Measurements from ENCODE around the gene SLAMF6. TPM values are rescaled to one million over a fixed set of nuclear protein-coding genes. Genes with fewer than 3 reads are reported as not detected.

SLAMF6 gene
- total RNA-seq (10 to 100 TPM; 56.4 to 59.1 TPM), polyA plus RNA-seq (100 to 1,000 TPM in 1 of 2 donors, 10 to 100 TPM in 1; 96.8 to 105 TPM)

DNA sequence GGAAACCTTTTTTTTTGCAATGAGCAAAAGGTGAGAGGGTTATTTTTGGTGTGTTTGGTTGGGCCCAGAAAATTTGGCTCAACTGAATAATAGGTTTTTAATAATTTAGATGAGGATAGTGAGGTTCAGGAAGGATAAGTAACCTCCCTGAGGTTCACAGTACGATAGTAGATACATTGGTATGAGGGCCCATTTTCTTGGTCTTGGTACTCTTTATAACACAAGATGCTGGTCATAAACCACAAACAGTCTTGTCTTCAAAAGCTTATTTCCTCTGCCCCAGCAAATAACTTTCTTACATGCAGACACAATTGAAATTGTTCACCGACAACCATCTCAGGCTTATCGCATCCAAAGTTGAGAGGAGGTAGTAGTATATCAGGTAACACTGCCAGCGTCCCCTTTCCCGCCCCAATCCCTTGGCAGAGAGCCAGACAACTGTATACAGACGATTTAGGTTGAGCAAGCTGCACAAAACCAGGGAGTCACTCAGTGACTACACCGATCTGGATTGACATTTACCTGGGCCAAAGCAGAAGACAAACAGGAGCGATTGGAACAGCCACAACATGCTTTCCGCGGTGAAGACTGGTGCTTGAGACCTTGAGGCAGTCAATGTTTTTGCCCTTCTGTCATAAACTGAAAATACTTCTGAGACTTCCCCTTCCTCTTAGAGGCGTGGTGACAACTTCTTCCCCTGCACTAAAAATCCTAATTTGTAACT, at the start of gene SLAMF6:
TSS of gene SLAMF6 (minus strand) at position 634 of the 724 bp plus-strand sequence. CDS start at position 571, 63 bp downstream.
- peak; percentile 58 to 63 (median 59) for DNase-seq
- peaks cover 50% of the 10 kb centered on the region for H3K4me1 ChIP-seq (ENCODE audit: insufficient read depth, low read length)
- H3K36me3 ChIP-seq (ENCODE audit: insufficient read depth, low read length): no peaks in the 10 kb centered on the region
- no peaks in the 10 kb centered on the region for H3K27me3 ChIP-seq (ENCODE audit: insufficient read depth, low read length)
- intact Hi-C loops (cut with micrococcal nuclease): loop anchor here (1.0 to 10.0 kb wide), 3 partner anchors 18 to 178 kb away; partner anchors contain the start of genes COPA and NCSTN
- Mint-ChIP-seq H3K4me1 (peaks cover 53 to 76% (median 67%) of the 10 kb centered on the region in 4 donors), H3K4me3 (peak within 1 kb of the TSS; percentile 91 to 98 (median 95)), H3K27me3 (no peaks in the 10 kb centered on the region), H3K36me3 (peaks cover 22 to 25% of the 10 kb centered on the region in 2 donors), H3K27ac (peak within 1 kb of the TSS; percentile 89 to 98 (median 95)), H3K9me3 (peaks cover 2 to 27% (median 24%) of the 10 kb centered on the region in 8 donors)
- peak within 1 kb of the TSS; percentile 69 to 71 for H3K4me3 ChIP-seq (ENCODE audit: low read length in 2 of 2)
- no peaks in the 10 kb centered on the region for H3K9me3 ChIP-seq (ENCODE audit: control insufficient read depth in 1 of 2, low read length in 2 of 2)
- CTCF ChIA-PET (ENCODE audit: partially characterized antibody): interaction anchor here (0.9 to 3.6 kb wide), 18 partner anchors 12 to 255 kb away, joined by 3 to 14 read pairs (median 4); no protein-coding TSS in a partner anchor
- POLR2A ChIA-PET (ENCODE audit: partially characterized antibody): interaction anchor here (0.6 to 4.3 kb wide), 38 partner anchors 9 to 283 kb away, joined by 3 to 46 read pairs (median 4); partner anchors contain the start of genes CD48, CD84, COPA and NCSTN
- H3K27ac ChIP-seq (ENCODE audit: low read depth, low read length): peak within 1 kb of the TSS; percentile 60

DNA sequence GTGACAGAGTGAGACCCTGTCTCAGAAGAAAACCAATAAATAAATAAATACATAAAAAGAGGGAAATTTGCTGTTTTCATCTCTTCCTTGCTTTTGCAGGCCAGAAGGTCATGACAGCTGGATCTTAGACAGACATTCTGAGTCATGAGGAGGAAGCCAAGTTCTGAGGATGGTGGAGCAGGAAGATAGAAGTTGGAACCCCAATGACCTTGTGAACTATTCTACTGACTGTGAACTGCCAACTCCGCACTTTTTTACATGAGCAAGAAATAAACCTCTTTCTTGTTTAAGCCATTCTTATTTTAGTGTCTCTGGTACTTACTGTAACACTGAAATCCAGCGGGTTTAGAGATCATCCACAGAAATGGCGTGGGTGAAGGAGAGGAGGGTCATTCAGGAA, 47.8 kb upstream of the SLAMF6 start:
- peaks cover 100% of the 10 kb centered on the region for H3K4me1 ChIP-seq (ENCODE audit: insufficient read depth, low read length)
- Mint-ChIP-seq H3K27me3 (no peaks in the 10 kb centered on the region), H3K4me1 (peaks cover 80 to 98% (median 88%) of the 10 kb centered on the region in 4 donors), H3K27ac (peak overlapping the region; percentile 79 to 97 (median 94)), H3K4me3 (peak overlapping the region in 7 of 8 donors; percentile 9 to 71 (median 41)), H3K36me3 (peaks cover 32 to 38% of the 10 kb centered on the region in 2 donors), H3K9me3 (peaks cover 0 to 3% (median 0%) of the 10 kb centered on the region in 8 donors)
- no peaks in the 10 kb centered on the region for H3K36me3 ChIP-seq (ENCODE audit: insufficient read depth, low read length)
- POLR2A ChIA-PET (ENCODE audit: partially characterized antibody): interaction anchor here (1.0 to 18.0 kb wide), 4 partner anchors 8 to 137 kb away, joined by 3 to 639 read pairs (median 14); partner anchors contain the start of gene CD84
- H3K27ac ChIP-seq (ENCODE audit: low read depth, low read length): no peak overlapping the region
- DNase-seq: no peak
- H3K9me3 ChIP-seq (ENCODE audit: control insufficient read depth in 1 of 2, low read length in 2 of 2): no peaks in the 10 kb centered on the region
- H3K27me3 ChIP-seq (ENCODE audit: insufficient read depth, low read length): no peaks in the 10 kb centered on the region
- no peak overlapping the region for H3K4me3 ChIP-seq (ENCODE audit: low read length in 2 of 2)
- CTCF ChIA-PET (ENCODE audit: partially characterized antibody): interaction anchor here (1.3 kb wide), 1 partner anchor 13 kb away, joined by 3 read pairs; no protein-coding TSS in a partner anchor
- intact Hi-C loops (cut with micrococcal nuclease): no loop called here

DNA sequence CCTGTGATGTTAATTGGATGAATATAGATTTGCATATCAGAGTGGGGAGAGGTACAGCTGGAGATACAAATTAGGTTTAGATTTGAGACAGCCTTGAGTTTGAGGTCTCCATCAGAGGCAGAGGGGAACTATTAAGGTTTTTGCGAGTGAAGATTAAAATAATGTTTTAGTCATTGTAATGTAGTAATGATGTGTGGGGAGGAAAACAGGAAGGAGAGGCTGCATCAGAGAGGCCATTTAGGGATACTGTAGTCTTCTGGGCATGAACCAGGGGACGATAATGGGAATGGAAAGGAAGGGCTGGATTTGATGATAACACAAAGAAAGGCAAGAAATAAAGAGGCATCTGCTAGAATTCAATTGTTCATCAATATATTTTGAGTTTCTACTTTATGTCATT, 46.8 kb upstream of the SLAMF6 start:
- H3K27ac ChIP-seq (ENCODE audit: low read depth, low read length): no peak overlapping the region
- no peak for DNase-seq

DNA sequence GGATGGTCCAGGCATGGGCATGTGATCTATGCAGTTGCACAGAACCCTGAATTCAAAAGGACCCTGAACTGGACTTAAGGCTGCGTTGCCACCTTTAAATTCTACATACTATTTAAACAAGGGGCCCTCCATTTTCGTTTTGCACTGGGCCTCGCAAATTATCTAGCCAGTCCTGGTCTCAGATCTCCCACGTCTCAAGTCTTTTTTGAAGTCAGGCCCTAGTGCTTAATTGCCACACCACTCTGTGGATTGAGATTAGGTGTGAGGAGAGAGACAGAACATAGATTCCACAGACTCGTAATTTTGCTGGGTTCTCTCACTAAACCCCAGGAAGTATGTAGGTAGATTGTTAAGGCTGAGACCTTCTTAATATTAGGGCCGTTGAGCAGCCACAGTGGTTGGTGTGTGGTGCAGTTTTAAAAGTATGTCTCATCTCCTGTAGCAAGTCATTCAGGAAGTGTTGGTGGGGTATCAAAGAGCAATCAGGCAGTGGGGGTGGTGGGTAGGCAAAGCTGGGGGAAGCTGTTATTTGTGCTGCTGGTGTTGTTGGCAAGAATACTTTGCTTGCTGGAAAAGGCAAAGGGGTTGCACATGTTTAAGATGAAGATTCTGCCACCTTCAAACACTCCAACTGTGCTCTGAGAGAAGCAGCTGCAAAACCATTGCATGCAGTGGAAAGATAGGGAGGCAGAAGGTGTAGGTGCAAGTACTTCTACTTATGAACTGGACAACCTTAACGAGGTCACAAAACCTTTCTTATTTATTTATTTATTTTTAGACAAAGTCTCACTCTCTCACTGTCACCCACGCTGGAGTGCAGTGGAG, 45.0 kb upstream of the SLAMF6 start:
- Histone ChIP-seq H3K36me3 (ENCODE audit: insufficient read depth, low read length) (no peaks in the 10 kb centered on the region), H3K4me3 (ENCODE audit: low read length in 2 of 2) (peak overlapping the region in 1 of 2 donors; percentile 18), H3K4me1 (ENCODE audit: insufficient read depth, low read length) (peaks cover 96% of the 10 kb centered on the region), H3K27me3 (ENCODE audit: insufficient read depth, low read length) (no peaks in the 10 kb centered on the region), H3K9me3 (ENCODE audit: control insufficient read depth in 1 of 2, low read length in 2 of 2) (no peaks in the 10 kb centered on the region), H3K27ac (ENCODE audit: low read depth, low read length) (peak overlapping the region; percentile 51)
- H3K27ac Mint-ChIP-seq: peak overlapping the region; percentile 86 to 97 (median 93)
- peaks cover 0 to 5% (median 3%) of the 10 kb centered on the region in 8 donors for H3K9me3 Mint-ChIP-seq
- intact Hi-C loops (cut with micrococcal nuclease): loop anchor here (1.0 to 2.0 kb wide), 4 partner anchors 8 to 24 kb away; partner anchors contain the start of gene CD84
- CTCF ChIA-PET (ENCODE audit: partially characterized antibody): interaction anchor here (0.6 to 5.4 kb wide), 4 partner anchors 9 to 39 kb away, joined by 3 to 35 read pairs (median 6); no protein-coding TSS in a partner anchor
- POLR2A ChIA-PET (ENCODE audit: partially characterized antibody): interaction anchor here (0.7 to 24.0 kb wide), 11 partner anchors 5 to 229 kb away, joined by 3 to 639 read pairs (median 4); partner anchors contain the start of genes CD84 and SLAMF1
- no peaks in the 10 kb centered on the region for H3K27me3 Mint-ChIP-seq
- H3K4me1 Mint-ChIP-seq: peaks cover 82 to 98% (median 85%) of the 10 kb centered on the region in 4 donors
- peak overlapping the region; percentile 47 to 83 (median 69) for H3K4me3 Mint-ChIP-seq
- peak; percentile 73 to 89 (median 75) for DNase-seq
- H3K36me3 Mint-ChIP-seq: peaks cover 42 to 56% of the 10 kb centered on the region in 2 donors

More for the DNA sequence above, 46.8 kb upstream of the SLAMF6 start:
- Mint-ChIP-seq H3K36me3 (peaks cover 37 to 47% of the 10 kb centered on the region in 2 donors), H3K27ac (peak overlapping the region; percentile 86 to 97 (median 93)), H3K4me1 (peaks cover 81 to 98% (median 88%) of the 10 kb centered on the region in 4 donors), H3K9me3 (peaks cover 0 to 3% (median 0%) of the 10 kb centered on the region in 8 donors), H3K27me3 (no peaks in the 10 kb centered on the region), H3K4me3 (peak overlapping the region; percentile 5 to 83 (median 62))
- intact Hi-C loops (cut with micrococcal nuclease): loop anchor here (2.0 kb wide), 1 partner anchor 15 kb away; no protein-coding TSS in a partner anchor
- ChIA-PET POLR2A (ENCODE audit: partially characterized antibody) (interaction anchor here (0.9 to 18.0 kb wide), 3 partner anchors 9 to 36 kb away, joined by 3 to 639 read pairs (median 21); partner anchors contain the start of gene CD84), CTCF (ENCODE audit: partially characterized antibody) (interaction anchor here (1.2 kb wide), 3 partner anchors 25 to 40 kb away, joined by 3 to 4 read pairs (median 3); no protein-coding TSS in a partner anchor)
- H3K4me3 ChIP-seq (ENCODE audit: low read length in 2 of 2): peak overlapping the region in 1 of 2 donors; percentile 9
- H3K9me3 ChIP-seq (ENCODE audit: control insufficient read depth in 1 of 2, low read length in 2 of 2): no peaks in the 10 kb centered on the region
- H3K36me3 ChIP-seq (ENCODE audit: insufficient read depth, low read length): no peaks in the 10 kb centered on the region
- no peaks in the 10 kb centered on the region for H3K27me3 ChIP-seq (ENCODE audit: insufficient read depth, low read length)
- peaks cover 100% of the 10 kb centered on the region for H3K4me1 ChIP-seq (ENCODE audit: insufficient read depth, low read length)

DNA sequence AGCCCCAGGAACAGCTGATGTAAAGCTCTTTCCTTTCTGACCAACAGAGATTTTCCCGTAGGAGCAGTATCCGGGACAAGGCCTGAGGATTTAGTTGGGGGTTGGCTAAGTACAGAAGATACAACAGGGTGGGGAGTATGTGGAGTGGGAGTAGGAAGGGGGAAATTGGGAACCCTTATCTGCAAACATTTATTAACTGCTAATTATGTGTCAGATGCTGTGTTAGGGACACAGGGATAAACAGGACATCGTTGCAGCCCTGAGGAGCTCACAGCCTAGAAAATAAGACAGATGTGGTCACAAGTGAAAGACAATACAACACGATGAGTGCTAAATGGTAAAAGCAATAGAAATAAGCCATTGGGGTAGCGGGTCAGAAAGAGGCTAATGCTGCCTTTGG, 44.3 kb upstream of the SLAMF6 start:
- peaks cover 79 to 98% (median 84%) of the 10 kb centered on the region in 4 donors for H3K4me1 Mint-ChIP-seq
- peak overlapping the region; percentile 6 to 18 for H3K4me3 ChIP-seq (ENCODE audit: low read length in 2 of 2)
- no peaks in the 10 kb centered on the region for H3K27me3 ChIP-seq (ENCODE audit: insufficient read depth, low read length)
- H3K36me3 Mint-ChIP-seq: peaks cover 45 to 62% of the 10 kb centered on the region in 2 donors
- peaks cover 0 to 12% (median 6%) of the 10 kb centered on the region in 8 donors for H3K9me3 Mint-ChIP-seq
- no peaks in the 10 kb centered on the region for H3K27me3 Mint-ChIP-seq
- intact Hi-C loops (cut with micrococcal nuclease): no loop called here
- ChIA-PET CTCF (ENCODE audit: partially characterized antibody) (interaction anchor here (1.0 to 5.4 kb wide), 4 partner anchors 8 to 23 kb away, joined by 3 to 35 read pairs (median 6); no protein-coding TSS in a partner anchor), POLR2A (ENCODE audit: partially characterized antibody) (interaction anchor here (0.6 to 24.0 kb wide), 5 partner anchors 5 to 137 kb away, joined by 3 to 639 read pairs (median 18); partner anchors contain the start of genes CD84 and SLAMF6)
- no peaks in the 10 kb centered on the region for H3K9me3 ChIP-seq (ENCODE audit: control insufficient read depth in 1 of 2, low read length in 2 of 2)
- peak overlapping the region; percentile 51 for H3K27ac ChIP-seq (ENCODE audit: low read depth, low read length)
- no peak for DNase-seq
- H3K36me3 ChIP-seq (ENCODE audit: insufficient read depth, low read length): no peaks in the 10 kb centered on the region
- H3K4me1 ChIP-seq (ENCODE audit: insufficient read depth, low read length): peaks cover 96% of the 10 kb centered on the region
- peak overlapping the region; percentile 86 to 97 (median 93) for H3K27ac Mint-ChIP-seq
- H3K4me3 Mint-ChIP-seq: peak overlapping the region; percentile 38 to 83 (median 69)

DNA sequence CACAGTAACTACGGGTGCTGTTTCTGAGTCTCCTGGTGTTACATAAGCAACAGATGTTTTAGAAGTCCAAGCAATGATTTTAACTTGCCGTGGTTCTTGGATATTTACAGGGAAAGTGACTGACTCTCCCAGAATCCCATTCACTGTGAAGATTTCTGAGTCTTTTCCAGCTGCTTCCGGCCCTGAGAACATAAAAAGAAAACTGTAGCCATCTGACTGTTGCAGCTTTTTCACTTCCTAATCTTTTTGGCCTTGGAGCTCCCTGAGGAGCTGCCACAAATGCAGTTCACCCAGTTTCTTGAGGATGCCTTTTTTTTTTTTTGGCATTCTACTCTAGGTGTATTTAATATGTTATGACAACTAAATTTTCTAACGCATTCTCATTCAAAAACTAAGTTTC, 42.5 kb upstream of the SLAMF6 start:
- POLR2A ChIA-PET (ENCODE audit: partially characterized antibody): interaction anchor here (0.9 to 24.0 kb wide), 10 partner anchors 7 to 134 kb away, joined by 3 to 639 read pairs (median 6); partner anchors contain the start of gene CD84
- no peak for DNase-seq
- Mint-ChIP-seq H3K4me1 (peaks cover 77 to 98% (median 85%) of the 10 kb centered on the region in 4 donors), H3K4me3 (peak overlapping the region in 7 of 8 donors; percentile 30 to 82 (median 63)), H3K9me3 (peaks cover 0 to 20% (median 8%) of the 10 kb centered on the region in 8 donors), H3K27ac (peak overlapping the region; percentile 45 to 97 (median 88)), H3K27me3 (no peaks in the 10 kb centered on the region), H3K36me3 (peaks cover 40 to 56% of the 10 kb centered on the region in 2 donors)
- intact Hi-C loops (cut with micrococcal nuclease): no loop called here
- Histone ChIP-seq H3K27me3 (ENCODE audit: insufficient read depth, low read length) (no peaks in the 10 kb centered on the region), H3K4me1 (ENCODE audit: insufficient read depth, low read length) (peaks cover 96% of the 10 kb centered on the region), H3K9me3 (ENCODE audit: control insufficient read depth in 1 of 2, low read length in 2 of 2) (no peaks in the 10 kb centered on the region), H3K36me3 (ENCODE audit: insufficient read depth, low read length) (no peaks in the 10 kb centered on the region), H3K27ac (ENCODE audit: low read depth, low read length) (peak overlapping the region; percentile 51), H3K4me3 (ENCODE audit: low read length in 2 of 2) (no peak overlapping the region)
- CTCF ChIA-PET (ENCODE audit: partially characterized antibody): interaction anchor here (0.8 to 5.4 kb wide), 8 partner anchors 10 to 203 kb away, joined by 3 to 35 read pairs (median 4); no protein-coding TSS in a partner anchor
